GM12873 (cell line): ENCODE results near the gene KIF5A.

Experiments
- CTCF ChIP-seq: IDR thresholded peaks from 2 replicates; pipeline ENCODE4 v1.5.1; 2012; ENCODE audit warnings: low read depth, mild to moderate bottlenecking, moderate library complexity, low read length, control low read depth; ENCODE audit not compliant: insufficient read depth; ENCODE audit errors: missing control alignments

Gene KIF5A

GRCh38 chr12:57568838-57569237 is 19.0 kb downstream of the KIF5A start:
- TF ChIP-seq CTCF: no peak

DNA sequence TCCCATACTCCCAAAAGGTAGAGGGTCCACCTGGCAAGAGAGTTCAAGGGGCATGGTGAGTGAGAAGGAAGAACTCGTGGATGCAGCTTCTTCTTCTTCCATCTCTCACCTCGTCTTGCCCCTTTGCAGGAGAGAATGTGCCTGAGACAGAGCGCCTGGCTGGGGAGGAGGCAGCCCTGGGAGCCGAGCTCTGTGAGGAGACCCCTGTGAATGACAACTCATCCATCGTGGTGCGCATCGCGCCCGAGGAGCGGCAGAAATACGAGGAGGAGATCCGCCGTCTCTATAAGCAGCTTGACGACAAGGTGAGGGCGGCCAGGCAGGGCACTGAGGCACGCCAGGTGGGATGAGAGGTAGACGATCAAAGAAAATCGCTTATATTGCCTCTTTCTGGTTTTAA is 20.0 kb downstream of the KIF5A start:
- TF ChIP-seq CTCF: no peak

- no peak for TF ChIP-seq CTCF
Measured at GRCh38 chr12:57571926-57572762, 22.3 kb downstream of the KIF5A start.

DNA sequence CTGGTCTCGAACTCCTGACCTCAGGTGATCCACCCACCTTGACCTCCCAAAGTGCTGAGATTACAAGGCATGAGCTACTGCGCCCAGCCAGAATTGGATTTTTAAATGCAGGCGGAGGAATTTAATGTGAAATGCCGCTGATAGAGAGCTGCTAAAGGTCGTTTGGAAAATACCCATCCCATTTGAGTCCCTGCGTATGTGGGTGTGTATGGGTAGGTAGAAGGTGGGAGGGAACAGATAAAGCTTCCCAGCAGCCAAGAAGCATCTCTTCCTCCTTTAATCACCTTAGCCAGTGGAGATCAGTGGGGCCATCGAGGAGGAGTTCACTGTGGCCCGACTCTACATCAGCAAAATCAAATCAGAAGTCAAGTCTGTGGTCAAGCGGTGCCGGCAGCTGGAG is 25.0 kb downstream of the KIF5A start:
- no peak for TF ChIP-seq CTCF

- no peak for TF ChIP-seq CTCF
Measured at GRCh38 chr12:57575771-57576612, 26.1 kb downstream of the KIF5A start.

DNA sequence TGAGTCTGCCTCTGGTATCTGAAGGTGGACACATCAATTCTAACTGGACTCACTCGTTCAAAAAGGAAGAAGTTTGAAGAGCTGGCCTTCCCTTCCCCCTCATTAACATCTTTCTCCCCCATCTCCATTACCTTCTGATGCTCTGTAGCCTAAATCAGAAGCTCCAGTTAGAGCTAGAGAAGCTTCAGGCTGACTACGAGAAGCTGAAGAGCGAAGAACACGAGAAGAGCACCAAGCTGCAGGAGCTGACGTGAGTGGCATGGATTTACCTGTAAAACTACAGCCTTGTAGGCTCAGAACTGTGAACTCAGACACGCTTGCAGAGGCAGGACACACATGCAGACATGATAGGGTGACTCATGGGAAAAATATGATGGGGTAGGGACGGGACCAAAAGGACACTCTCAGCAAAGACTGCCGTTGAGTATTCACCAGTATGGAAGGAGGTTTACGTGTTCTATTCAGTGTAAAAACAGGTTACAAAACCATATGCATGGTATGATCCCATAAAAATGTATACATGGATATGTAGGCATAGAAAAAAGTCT is 26.8 kb downstream of the KIF5A start:
- TF ChIP-seq CTCF: no peak

DNA sequence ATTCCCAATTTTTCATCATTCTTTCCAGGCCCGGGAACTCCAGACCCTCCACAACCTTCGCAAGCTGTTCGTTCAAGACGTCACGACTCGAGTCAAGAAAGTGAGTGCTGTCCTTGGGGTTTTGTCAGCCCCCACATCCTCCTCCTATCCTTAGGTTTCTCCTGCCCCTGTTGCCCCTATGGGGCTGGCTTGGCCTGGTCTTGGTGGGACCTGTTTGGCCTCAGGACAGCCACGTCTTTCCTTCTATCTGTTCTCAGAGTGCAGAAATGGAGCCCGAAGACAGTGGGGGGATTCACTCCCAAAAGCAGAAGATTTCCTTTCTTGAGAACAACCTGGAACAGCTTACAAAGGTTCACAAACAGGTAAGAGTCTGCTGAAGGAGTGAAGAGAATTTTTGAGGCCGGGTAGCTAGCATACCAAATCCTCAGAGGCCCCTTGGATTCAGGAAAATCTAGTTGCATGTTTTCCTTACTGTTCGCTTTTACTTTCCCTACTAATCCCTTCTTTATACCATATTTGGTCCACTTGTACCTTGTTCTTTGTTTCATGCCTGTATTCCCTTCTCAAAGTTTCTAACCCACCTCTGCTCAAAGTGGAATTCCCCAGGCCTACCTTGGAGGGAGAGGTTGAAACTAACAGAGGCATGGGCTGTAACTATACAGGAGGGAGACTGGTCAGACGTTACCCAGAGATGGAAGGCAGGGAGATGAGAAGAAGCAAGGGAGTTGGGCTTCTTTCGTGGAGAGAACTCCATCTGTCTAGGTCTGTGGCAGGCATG is 28.3 kb downstream of the KIF5A start:
- no peak for TF ChIP-seq CTCF
